ENCODE data around the gene CCDC17.

CCDC17 gene

GRCh38 chr1:45583264-45583665 lies 40.6 kb downstream of the CCDC17 start:
- peak; percentile 91 for DNase-seq (ENCODE audit: low read depth)

DNA sequence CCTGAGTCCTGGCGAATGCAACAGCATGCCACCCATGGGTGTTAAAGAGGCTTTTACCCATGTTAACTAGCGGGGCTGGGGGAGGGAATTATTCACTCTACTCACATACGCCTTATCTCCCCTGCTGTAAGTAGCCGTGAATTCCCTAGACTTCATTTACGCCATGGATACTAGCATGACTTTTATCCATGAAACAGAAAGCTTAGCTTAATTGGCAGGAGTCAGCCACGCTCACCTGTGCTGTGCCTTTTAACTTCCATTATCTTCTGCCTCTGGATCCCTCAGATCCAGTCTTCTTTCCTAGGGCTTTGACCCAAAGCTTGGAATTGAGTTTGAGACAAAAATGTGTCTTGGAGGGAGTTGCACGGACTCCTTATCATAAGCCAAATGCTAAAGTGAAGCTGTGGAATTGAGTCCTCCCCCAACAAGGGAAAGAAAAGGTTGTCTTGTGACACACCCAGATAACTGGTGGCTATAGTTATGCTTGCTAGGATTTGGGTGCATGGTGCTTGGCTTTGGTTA lies 49.7 kb downstream of the CCDC17 start:
- no peak for DNase-seq (ENCODE audit: low read depth)

DNA sequence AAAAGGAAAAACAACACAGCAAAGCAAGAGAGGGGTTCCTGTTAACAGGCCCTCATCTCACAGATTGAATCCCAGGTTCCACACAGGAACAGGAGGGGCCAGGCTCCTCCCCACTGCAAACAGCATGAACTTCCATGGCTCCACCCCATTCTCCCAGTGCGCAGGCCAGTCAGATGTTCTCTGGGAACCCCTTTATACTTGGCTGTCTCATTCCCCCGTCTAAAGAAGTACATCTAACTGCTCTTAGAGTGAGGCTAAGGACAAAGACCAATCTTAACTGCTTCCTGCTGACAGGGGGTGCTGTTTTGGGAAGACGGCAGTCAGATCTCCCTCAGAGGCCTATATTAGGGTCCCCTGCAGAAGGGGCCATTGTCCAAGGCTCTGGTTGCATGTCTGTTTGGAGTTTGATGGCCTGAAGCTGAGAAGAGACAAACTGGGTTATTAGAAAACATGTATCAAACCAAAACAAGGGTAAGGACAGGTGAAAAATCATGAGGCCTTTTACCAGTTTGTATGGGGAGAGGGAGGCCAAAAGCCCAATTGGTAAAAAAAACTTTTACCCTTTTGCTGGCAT lies 50.5 kb downstream of the CCDC17 start:
- DNase-seq (ENCODE audit: low read depth) = no peak

DNA sequence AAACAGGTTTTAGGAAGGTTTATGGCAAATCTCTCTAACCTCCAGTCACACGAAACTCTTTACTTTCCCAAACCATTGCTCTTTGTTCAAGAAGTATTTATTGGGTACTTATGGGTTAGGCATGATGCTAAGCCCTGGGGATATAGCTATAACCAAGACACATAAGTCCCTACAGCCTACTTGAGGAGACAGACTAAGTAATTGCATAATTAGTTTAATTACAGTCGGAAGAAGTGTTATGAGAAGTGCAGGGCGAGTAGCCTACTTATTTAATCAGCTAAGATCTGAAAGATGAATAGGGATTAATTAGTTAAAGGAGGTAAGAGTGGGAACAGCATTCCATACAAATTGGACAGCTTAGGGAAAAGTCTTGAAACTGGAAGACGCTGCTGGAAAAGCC lies 53.2 kb downstream of the CCDC17 start:
- DNase-seq (ENCODE audit: low read depth) = no peak

Measured in stimulated activated CD8-positive, alpha-beta memory T cell treated with anti-CD3 and anti-CD28 coated beads, Interleukin-4, amount 100 ng/mL, for 24 hours (primary cell).